Stimulated activated naive CD8-positive, alpha-beta T cell treated with anti-CD3 and anti-CD28 coated beads, Interleukin-15, Interleukin-2, amounts not matched to agents 100 ng/mL and 50 ng/mL, for 24 hours (primary cell): ENCODE results near the gene ATOX1.
A peak's percentile ranks its signal among the peaks of the same experiment; 100 is the strongest.
"Not testable (repeated sequence)": the region's sequence is repeated elsewhere in the genome, so short reads cannot be mapped to it uniquely, and the experiment has no call there.

Experiments
- H3K27ac Mint-ChIP-seq: one replicate; pipeline ENCODE4 v1.8.0; 2021; ENCODE audit warnings: mild to moderate bottlenecking, mixed read lengths
- H3K27me3 Mint-ChIP-seq: one replicate; pipeline ENCODE4 v1.8.0; 2021; ENCODE audit warnings: mixed read lengths
- H3K36me3 Mint-ChIP-seq: one replicate; pipeline ENCODE4 v1.8.0; 2021; ENCODE audit warnings: low read depth, mixed read lengths
- H3K4me1 Mint-ChIP-seq: one replicate; pipeline ENCODE4 v1.8.0; 2021; ENCODE audit warnings: low read depth, mixed read lengths
- H3K4me3 Mint-ChIP-seq: one replicate; pipeline ENCODE4 v1.8.0; 2021; ENCODE audit warnings: mild to moderate bottlenecking, mixed read lengths
- H3K9me3 Mint-ChIP-seq: one replicate; pipeline ENCODE4 v1.8.0; 2021; ENCODE audit warnings: mixed read lengths

The ATOX1 gene

GRCh38 chr5:151730381-151730780 lies 28.1 kb downstream of the ATOX1 start:
- H3K4me3 Mint-ChIP-seq: no peak overlapping the region
- no peaks in the 10 kb centered on the region for H3K4me1 Mint-ChIP-seq
- H3K9me3 Mint-ChIP-seq: no peaks in the 10 kb centered on the region
- no peaks in the 10 kb centered on the region for H3K27me3 Mint-ChIP-seq
- no peak overlapping the region for H3K27ac Mint-ChIP-seq
- H3K36me3 Mint-ChIP-seq: peaks cover 26% of the 10 kb centered on the region

GRCh38 chr5:151729597-151729996 lies 28.8 kb downstream of the ATOX1 start:
- not testable (repeated sequence) for H3K4me3 Mint-ChIP-seq, H3K4me1 Mint-ChIP-seq, H3K27ac Mint-ChIP-seq, H3K9me3 Mint-ChIP-seq, H3K27me3 Mint-ChIP-seq
- peaks cover 26% of the 10 kb centered on the region for H3K36me3 Mint-ChIP-seq

- no peaks in the 10 kb centered on the region for H3K27me3 Mint-ChIP-seq
- no peaks in the 10 kb centered on the region for H3K9me3 Mint-ChIP-seq
- no peak overlapping the region for H3K4me3 Mint-ChIP-seq
- H3K4me1 Mint-ChIP-seq: peaks cover 19% of the 10 kb centered on the region
- peaks cover 4% of the 10 kb centered on the region for H3K36me3 Mint-ChIP-seq
- H3K27ac Mint-ChIP-seq: no peak overlapping the region
Measured at GRCh38 chr5:151724360-151724759, 34.1 kb downstream of the ATOX1 start.

GRCh38 chr5:151722546-151722945 lies 35.9 kb downstream of the ATOX1 start:
- Mint-ChIP-seq H3K36me3 (no peaks in the 10 kb centered on the region), H3K27me3 (no peaks in the 10 kb centered on the region), H3K4me3 (no peak overlapping the region), H3K9me3 (no peaks in the 10 kb centered on the region), H3K27ac (no peak overlapping the region), H3K4me1 (peaks cover 19% of the 10 kb centered on the region)

GRCh38 chr5:151721812-151722391 lies 36.5 kb downstream of the ATOX1 start:
- Mint-ChIP-seq H3K4me3 (no peak overlapping the region), H3K27ac (no peak overlapping the region), H3K36me3 (no peaks in the 10 kb centered on the region), H3K4me1 (peaks cover 19% of the 10 kb centered on the region), H3K27me3 (no peaks in the 10 kb centered on the region), H3K9me3 (no peaks in the 10 kb centered on the region)

- H3K27me3 Mint-ChIP-seq: no peaks in the 10 kb centered on the region
- no peak overlapping the region for H3K4me3 Mint-ChIP-seq
- no peaks in the 10 kb centered on the region for H3K9me3 Mint-ChIP-seq
Measured at GRCh38 chr5:151721087-151721646, 37.3 kb downstream of the ATOX1 start.

GRCh38 chr5:151720215-151720614 lies 38.2 kb downstream of the ATOX1 start:
- Mint-ChIP-seq H3K4me1 (peaks cover 19% of the 10 kb centered on the region), H3K36me3 (no peaks in the 10 kb centered on the region), H3K27me3 (no peaks in the 10 kb centered on the region), H3K9me3 (no peaks in the 10 kb centered on the region), H3K27ac (no peak overlapping the region), H3K4me3 (no peak overlapping the region)

More at GRCh38 chr5:151721087-151721646, 37.3 kb downstream of the ATOX1 start:
- Mint-ChIP-seq H3K4me1 (peaks cover 19% of the 10 kb centered on the region), H3K36me3 (no peaks in the 10 kb centered on the region), H3K27ac (peak overlapping the region; percentile 71)

- Mint-ChIP-seq H3K27me3 (no peaks in the 10 kb centered on the region), H3K4me1 (peaks cover 19% of the 10 kb centered on the region), H3K36me3 (peaks cover 3% of the 10 kb centered on the region), H3K27ac (no peak overlapping the region), H3K4me3 (no peak overlapping the region), H3K9me3 (no peaks in the 10 kb centered on the region)
Measured at GRCh38 chr5:151719228-151720000, 39.0 kb downstream of the ATOX1 start.

- Mint-ChIP-seq H3K36me3 (peaks cover 3% of the 10 kb centered on the region), H3K4me1 (peaks cover 19% of the 10 kb centered on the region), H3K9me3 (no peaks in the 10 kb centered on the region), H3K27ac (no peak overlapping the region), H3K4me3 (no peak overlapping the region), H3K27me3 (no peaks in the 10 kb centered on the region)
Measured at GRCh38 chr5:151718646-151719045, 39.8 kb downstream of the ATOX1 start.

- no peaks in the 10 kb centered on the region for H3K27me3 Mint-ChIP-seq
- H3K36me3 Mint-ChIP-seq: peaks cover 3% of the 10 kb centered on the region
- H3K4me3 Mint-ChIP-seq: no peak overlapping the region
- no peak overlapping the region for H3K27ac Mint-ChIP-seq
- no peaks in the 10 kb centered on the region for H3K9me3 Mint-ChIP-seq
- peaks cover 19% of the 10 kb centered on the region for H3K4me1 Mint-ChIP-seq
Measured at GRCh38 chr5:151718153-151718552, 40.3 kb downstream of the ATOX1 start.

GRCh38 chr5:151717416-151717815 lies 41.0 kb downstream of the ATOX1 start:
- Mint-ChIP-seq H3K36me3 (peaks cover 3% of the 10 kb centered on the region), H3K4me1 (peaks cover 15% of the 10 kb centered on the region)

GRCh38 chr5:151709109-151709735 lies 49.2 kb downstream of the ATOX1 start:
- H3K9me3 Mint-ChIP-seq: no peaks in the 10 kb centered on the region
- no peaks in the 10 kb centered on the region for H3K36me3 Mint-ChIP-seq
- peaks cover 15% of the 10 kb centered on the region for H3K27me3 Mint-ChIP-seq
- no peak overlapping the region for H3K27ac Mint-ChIP-seq
- no peak overlapping the region for H3K4me3 Mint-ChIP-seq
- H3K4me1 Mint-ChIP-seq: no peaks in the 10 kb centered on the region

More at GRCh38 chr5:151717416-151717815, 41.0 kb downstream of the ATOX1 start:
- H3K27me3 Mint-ChIP-seq: peaks cover 5% of the 10 kb centered on the region
- no peak overlapping the region for H3K27ac Mint-ChIP-seq
- H3K9me3 Mint-ChIP-seq: no peaks in the 10 kb centered on the region
- no peak overlapping the region for H3K4me3 Mint-ChIP-seq

GRCh38 chr5:151708126-151708525 lies 50.3 kb downstream of the ATOX1 start:
- Mint-ChIP-seq H3K27me3 (peaks cover 14% of the 10 kb centered on the region), H3K4me3 (no peak overlapping the region), H3K4me1 (no peaks in the 10 kb centered on the region), H3K36me3 (no peaks in the 10 kb centered on the region), H3K9me3 (no peaks in the 10 kb centered on the region), H3K27ac (no peak overlapping the region)

- Mint-ChIP-seq H3K4me1 (no peaks in the 10 kb centered on the region), H3K4me3 (no peak overlapping the region), H3K27ac (no peak overlapping the region), H3K9me3 (no peaks in the 10 kb centered on the region), H3K27me3 (peaks cover 10% of the 10 kb centered on the region), H3K36me3 (no peaks in the 10 kb centered on the region)
Measured at GRCh38 chr5:151707567-151707966, 50.9 kb downstream of the ATOX1 start.

GRCh38 chr5:151706906-151707305 lies 51.5 kb downstream of the ATOX1 start:
- Mint-ChIP-seq H3K4me1 (no peaks in the 10 kb centered on the region), H3K27me3 (peaks cover 10% of the 10 kb centered on the region), H3K4me3 (no peak overlapping the region), H3K9me3 (no peaks in the 10 kb centered on the region), H3K36me3 (no peaks in the 10 kb centered on the region), H3K27ac (no peak overlapping the region)
